ENCODE results near the gene KRT78.

GRCh38 chr12:52884526-52885293, 35.9 kb upstream of the KRT78 start:
- peak in 6 of 7 experiments; percentile 9 to 96 (median 92) for TF ChIP-seq CTCF (IDR thresholded peaks at IDR 0.05)
- TF ChIP-seq POLR2AphosphoS5 (IDR thresholded peaks at IDR 0.05) = peak in 2 of 3 donors; percentile 5 to 41
- TF ChIP-seq POLR2A (IDR thresholded peaks at IDR 0.05) = no peak

All from stomach (tissue), 4 donors.